Measurements from ENCODE around the gene ASIC2.

ASIC2 gene

GRCh38 chr17:33113276-33113990 is 179.7 kb downstream of the ASIC2 start:
- DNase-seq (ENCODE audit: low spot score) = no peak

GRCh38 chr17:33112763-33113162 is 180.3 kb downstream of the ASIC2 start:
- DNase-seq (ENCODE audit: low spot score) = no peak

GRCh38 chr17:33109336-33110072 is 183.6 kb downstream of the ASIC2 start:
- DNase-seq (ENCODE audit: low spot score) = no peak

- no peak for DNase-seq (ENCODE audit: low spot score)
Measured at GRCh38 chr17:33106525-33107165, 186.4 kb downstream of the ASIC2 start.

- no peak for DNase-seq (ENCODE audit: low spot score)
Measured at GRCh38 chr17:33105911-33106310, 187.2 kb downstream of the ASIC2 start.

GRCh38 chr17:33099906-33100305 is 193.2 kb downstream of the ASIC2 start:
- DNase-seq (ENCODE audit: low spot score) = no peak

- DNase-seq (ENCODE audit: low spot score) = no peak
Measured at GRCh38 chr17:33099252-33099651, 193.8 kb downstream of the ASIC2 start.

- DNase-seq (ENCODE audit: low spot score) = no peak
Measured at GRCh38 chr17:33097411-33097810, 195.7 kb downstream of the ASIC2 start.

GRCh38 chr17:33096161-33096560 is 196.9 kb downstream of the ASIC2 start:
- DNase-seq (ENCODE audit: low spot score) = no peak

- no peak for DNase-seq (ENCODE audit: low spot score)
Measured at GRCh38 chr17:33091271-33091670, 201.8 kb downstream of the ASIC2 start.

GRCh38 chr17:33090806-33091205 is 202.3 kb downstream of the ASIC2 start:
- DNase-seq (ENCODE audit: low spot score) = no peak

- DNase-seq (ENCODE audit: low spot score) = no peak
Measured at GRCh38 chr17:33086878-33087277, 206.2 kb downstream of the ASIC2 start.

- no peak for DNase-seq (ENCODE audit: low spot score)
Measured at GRCh38 chr17:33086041-33086440, 207.1 kb downstream of the ASIC2 start.

GRCh38 chr17:33085256-33085655 is 207.8 kb downstream of the ASIC2 start:
- no peak for DNase-seq (ENCODE audit: low spot score)

- DNase-seq (ENCODE audit: low spot score) = no peak
Measured at GRCh38 chr17:33084755-33085154, 208.3 kb downstream of the ASIC2 start.

GRCh38 chr17:33082529-33083173 is 210.4 kb downstream of the ASIC2 start:
- DNase-seq (ENCODE audit: low spot score) = no peak

- no peak for DNase-seq (ENCODE audit: low spot score)
Measured at GRCh38 chr17:33080091-33080490, 213.0 kb downstream of the ASIC2 start.

- DNase-seq (ENCODE audit: low spot score) = no peak
Measured at GRCh38 chr17:33079201-33079600, 213.9 kb downstream of the ASIC2 start.

- no peak for DNase-seq (ENCODE audit: low spot score)
Measured at GRCh38 chr17:33076979-33077378, 216.1 kb downstream of the ASIC2 start.

GRCh38 chr17:33073416-33073815 is 219.7 kb downstream of the ASIC2 start:
- DNase-seq (ENCODE audit: low spot score) = no peak

- no peak for DNase-seq (ENCODE audit: low spot score)
Measured at GRCh38 chr17:33072421-33073161, 220.5 kb downstream of the ASIC2 start.

- DNase-seq (ENCODE audit: low spot score) = no peak
Measured at GRCh38 chr17:33071656-33072055, 221.4 kb downstream of the ASIC2 start.

All from CD4-positive, alpha-beta T cell treated with Interleukin-15 for 4 hours (primary cell).